Spleen (tissue), 11 donors: Measurements from ENCODE around the gene RRBP1. TPM values are rescaled to one million over a fixed set of nuclear protein-coding genes. Genes with fewer than 3 reads are reported as not detected.

Experiments used
- DNase-seq: peaks from one replicate; pipeline ENCODE4 v3.0.0-alpha.2; 2020
- H3K27ac ChIP-seq, 8 donors: fragments of 200-600 bp; sonication (generic) in 7 of 8; 1 replicate in 4 of 8; 2 replicates in 4 of 8; pipeline versions ENCODE4 v1.5.0 to v1.8.0; 2016 to 2021; ENCODE audit warnings: inconsistent platforms in 4 of 8, mild to moderate bottlenecking in 4 of 8, moderate library complexity in 1 of 8
- H3K27me3 ChIP-seq, 7 donors: fragments of 200-600 bp; sonication (generic) in 6 of 7; replicated peaks in 1 of 7; 1 replicate in 4 of 7; 2 replicates in 3 of 7; pipeline versions ENCODE4 v1.5.0 to v1.8.0; 2016 to 2021; ENCODE audit warnings: inconsistent platforms in 3 of 7, mild to moderate bottlenecking in 1 of 7
- H3K36me3 ChIP-seq, 6 donors: fragments of 200-600 bp; sonication (generic) in 5 of 6; 1 replicate in 4 of 6; 2 replicates in 2 of 6; pipeline versions ENCODE4 v1.5.0 to v1.8.0; 2016 to 2021; ENCODE audit warnings: inconsistent platforms in 2 of 6
- H3K4me1 ChIP-seq, 6 donors: fragments of 200-600 bp; sonication (generic) in 5 of 6; 1 replicate in 3 of 6; 2 replicates in 3 of 6; pipeline versions ENCODE4 v1.5.0 to v1.8.0; 2016 to 2021; ENCODE audit warnings: inconsistent platforms in 3 of 6
- H3K4me3 ChIP-seq, 8 donors: fragments of 200-600 bp; sonication (generic) in 7 of 8; 1 replicate in 4 of 8; 2 replicates in 4 of 8; pipeline versions ENCODE4 v1.5.0 to v1.8.0; 2016 to 2021; ENCODE audit warnings: inconsistent platforms in 4 of 8, mild to moderate bottlenecking in 4 of 8, moderate library complexity in 2 of 8
- H3K9me3 ChIP-seq, 8 donors: fragments of 200-600 bp; sonication (generic) in 7 of 8; 1 replicate in 4 of 8; 2 replicates in 4 of 8; pipeline versions ENCODE4 v1.5.0 to v1.8.0; 2016 to 2021; ENCODE audit warnings: inconsistent platforms in 4 of 8
- CTCF ChIP-seq, 11 experiments: fragments of 200-600 bp in 7 of 11; fragments of 450-650 bp in 4 of 11; sonication (generic) in 4 of 11; IDR thresholded peaks in 8 of 11; conservative IDR thresholded peaks in 3 of 11; 1 replicate in 7 of 11; 2 replicates in 4 of 11; pipeline versions ENCODE4 v1.4.0 to v1.8.0; 2016 to 2021; ENCODE audit warnings: antibody characterized with exemption in 11 of 11, inconsistent platforms in 4 of 11, mild to moderate bottlenecking in 1 of 11
- POLR2A ChIP-seq, 3 donors: fragments of 450-650 bp; IDR thresholded peaks; one replicate each; pipeline ENCODE4 v1.5.1; 2017; ENCODE audit warnings: antibody characterized with exemption in 3 of 3, mild to moderate bottlenecking in 1 of 3
- POLR2AphosphoS5 ChIP-seq, 3 donors: sonication (generic); formaldehyde crosslinking; IDR thresholded peaks; one replicate each; pipeline ENCODE4 v1.5.1; 2017; ENCODE audit warnings: antibody characterized with exemption in 3 of 3
- WGBS, 5 donors: extraction: QIAGEN DNeasy Blood & Tissue Kit in 3 of 5; methylation state at CpG; one replicate each; pipeline versions ENCODE4 v1.1.5 to v1.1.7; 2013 to 2018; 5-methylcytosine and 5-hydroxymethylcytosine counted together
- intact Hi-C: fragments of 100-400 bp; cut with DNase I; formaldehyde crosslinking; loops from one replicate; pipeline ENCODE4 v1.15.0; 2023; ENCODE audit warnings: low total_unique reads
- polyA plus RNA-seq, 3 donors: library from polyadenylated mRNA; stranded (reverse); fragments of 200-250 nt; gene quantifications; one replicate each; pipeline ENCODE4 v1.2.1, GENCODE V29; 2013
- total RNA-seq, 7 donors: library from RNA; depleted of rRNA in 3 of 7; stranded (reverse); fragments of >200 nt in 3 of 7; fragmentation: NEBNext Ultra II Directional in 4 of 7; extraction: Animal tissue kit (Norgen Biotek cat#: 25700) in 4 of 7; gene quantifications; one replicate each; pipeline versions ENCODE4 v1.1.0 to v1.2.1, GENCODE V29; 2016 to 2021
- donor health status: healthy with polysubstance abuse.
- donor health status: DM: no; HTN: no; CAD: no; lungs with moderate emphysema.
- donor health status: DM: no; HTN: no; CAD: no.
- donor health status: Bipolar disorder and iron deficiency.
- donor health status: healthy.
- donor health status: DM: no; HTN: no; CAD: no.
- donor health status: DM: yes; HTN: yes; CAD: no.

The RRBP1 gene
- total and polyA plus RNA-seq, 10 donors: 17.0 to 164 (median 114) TPM

- no peaks in the 10 kb centered on the region for H3K9me3 ChIP-seq
- no peak overlapping the region for H3K27ac ChIP-seq
- WGBS, 5 donors: 86 to 95% (median 89%) methylated on average over 4 of the region's 4 CpGs
- H3K4me3 ChIP-seq: no peak overlapping the region
- no peak for TF ChIP-seq POLR2A (IDR thresholded peaks at IDR 0.05)
- TF ChIP-seq CTCF (IDR thresholded peaks at IDR 0.05 in 8 of 11, conservative IDR thresholded peaks at IDR 0.05 in 3 of 11): no peak
- TF ChIP-seq POLR2AphosphoS5 (IDR thresholded peaks at IDR 0.05): no peak
- no peak for DNase-seq
- no peaks in the 10 kb centered on the region for H3K36me3 ChIP-seq
- intact Hi-C loops: no loop called here
- no peaks in the 10 kb centered on the region for H3K27me3 ChIP-seq
- H3K4me1 ChIP-seq: peaks cover 0 to 12% (median 5%) of the 10 kb centered on the region in 6 donors
These were observed 30.2 kb upstream of the RRBP1 start for GRCh38 chr20:17712201-17712600.

GRCh38 chr20:17711267-17711627, 29.2 kb upstream of the RRBP1 start:
- TF ChIP-seq POLR2AphosphoS5 (IDR thresholded peaks at IDR 0.05): no peak
- no peak for TF ChIP-seq CTCF (IDR thresholded peaks at IDR 0.05 in 8 of 11, conservative IDR thresholded peaks at IDR 0.05 in 3 of 11)
- no peak for TF ChIP-seq POLR2A (IDR thresholded peaks at IDR 0.05)
- Histone ChIP-seq H3K27me3 (no peaks in the 10 kb centered on the region), H3K27ac (no peak overlapping the region), H3K36me3 (no peaks in the 10 kb centered on the region), H3K9me3 (no peaks in the 10 kb centered on the region), H3K4me3 (no peak overlapping the region), H3K4me1 (peaks cover 0 to 12% (median 5%) of the 10 kb centered on the region in 6 donors)
- intact Hi-C loops: no loop called here
- no peak for DNase-seq
- WGBS, 5 donors: 72 to 88% (median 77%) methylated on average over 4 to 5 of the region's 5 CpGs

- Histone ChIP-seq H3K4me1 (peaks cover 0 to 12% (median 5%) of the 10 kb centered on the region in 6 donors), H3K36me3 (no peaks in the 10 kb centered on the region), H3K27me3 (no peaks in the 10 kb centered on the region), H3K27ac (no peak overlapping the region), H3K9me3 (no peaks in the 10 kb centered on the region), H3K4me3 (no peak overlapping the region)
- 67 to 82% (median 72%) methylated on average over 21 of the region's 21 CpGs for WGBS, 5 donors
- no peak for TF ChIP-seq POLR2AphosphoS5 (IDR thresholded peaks at IDR 0.05)
- no peak for TF ChIP-seq CTCF (IDR thresholded peaks at IDR 0.05 in 8 of 11, conservative IDR thresholded peaks at IDR 0.05 in 3 of 11)
- TF ChIP-seq POLR2A (IDR thresholded peaks at IDR 0.05): no peak
- DNase-seq: no peak
- intact Hi-C loops: no loop called here
These were observed 28.6 kb upstream of the RRBP1 start for GRCh38 chr20:17710379-17711266.
